Measurements from ENCODE around the gene YPEL5.

DNA sequence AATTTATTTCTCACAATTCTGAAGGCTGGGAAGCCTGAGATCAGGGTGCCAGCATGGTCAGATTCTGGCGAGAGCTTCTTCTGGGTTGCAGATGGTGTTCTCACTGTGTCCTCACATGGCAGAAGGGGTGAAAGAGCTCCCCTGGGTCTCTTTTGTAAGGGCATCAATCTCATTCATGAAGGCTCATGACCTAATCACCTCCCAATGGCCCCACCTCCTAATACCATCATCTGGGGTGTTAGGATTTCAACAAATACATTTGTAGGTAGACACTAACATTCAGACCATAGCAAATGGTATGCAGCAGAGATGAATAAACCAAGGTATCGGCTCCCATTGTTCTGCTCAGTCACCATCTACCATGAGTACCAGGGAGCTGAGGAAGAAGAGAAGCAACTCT lies 32.7 kb downstream of the YPEL5 start:
- TF ChIP-seq GATA2 (IDR thresholded peaks at IDR 0.05; ENCODE audit: low read depth, low read length), result no peak
- no peak for TF ChIP-seq GATA3 (IDR thresholded peaks at IDR 0.05; ENCODE audit: low read depth, low read length)

Data from SH-SY5Y (cell line).